ENCODE measurements around the gene NAT9.

NAT9 gene

GRCh38 chr17:74812109-74813009, 36.2 kb upstream of the NAT9 start:
- DNase-seq: no peak

GRCh38 chr17:74810699-74811485, 34.7 kb upstream of the NAT9 start:
- no peak for TF ChIP-seq GATA1 (IDR thresholded peaks at IDR 0.05; ENCODE audit: low read depth, low read length)
- no peak for TF ChIP-seq POLR2A (IDR thresholded peaks at IDR 0.05; ENCODE audit: low read length)

More at GRCh38 chr17:74812109-74813009, 36.2 kb upstream of the NAT9 start:
- TF ChIP-seq GATA1 (IDR thresholded peaks at IDR 0.05; ENCODE audit: low read depth, low read length) (no peak), POLR2A (IDR thresholded peaks at IDR 0.05; ENCODE audit: low read length) (no peak)

DNA sequence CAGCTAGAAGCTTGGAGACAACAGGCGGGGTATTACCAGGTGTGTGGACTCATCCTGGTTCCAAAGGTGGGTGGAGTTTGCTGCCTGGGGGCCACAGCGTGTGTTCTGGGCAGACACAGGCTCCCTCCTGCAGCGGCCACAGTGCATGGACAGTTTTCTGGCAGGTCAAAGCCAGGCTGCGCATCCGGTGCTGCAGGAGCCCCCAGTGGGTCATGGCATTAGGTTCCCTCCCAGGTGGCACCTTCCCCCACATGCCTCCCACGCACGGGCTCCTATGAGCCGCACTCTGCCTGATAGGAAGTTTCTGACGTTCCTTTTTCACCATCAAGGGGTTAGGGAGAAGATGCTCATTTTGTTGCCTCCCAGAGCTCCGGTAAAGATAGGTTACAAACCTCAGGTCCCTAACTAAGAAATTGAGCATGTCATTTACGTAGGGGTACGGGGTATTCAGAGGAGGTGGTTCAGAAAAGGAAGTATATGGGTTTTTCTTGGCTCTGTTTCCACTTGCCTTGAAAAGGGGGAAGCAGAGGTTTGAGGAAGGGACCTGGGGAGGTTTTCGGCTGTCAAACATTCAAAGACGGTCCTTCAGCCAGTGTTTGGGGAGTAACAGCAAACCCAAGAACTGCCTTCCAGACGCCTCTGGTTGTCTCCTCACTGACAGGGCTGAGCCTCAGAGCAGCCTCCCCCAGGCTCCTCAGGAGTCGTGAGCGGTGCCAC, 32.7 kb upstream of the NAT9 start:
- DNase-seq: no peak
- TF ChIP-seq GATA1 (IDR thresholded peaks at IDR 0.05; ENCODE audit: low read depth, low read length) (no peak), POLR2A (IDR thresholded peaks at IDR 0.05; ENCODE audit: low read length) (no peak)

More at GRCh38 chr17:74810699-74811485, 34.7 kb upstream of the NAT9 start:
- no peak for DNase-seq

- TF ChIP-seq GATA1 (IDR thresholded peaks at IDR 0.05; ENCODE audit: low read depth, low read length): no peak
- no peak for TF ChIP-seq POLR2A (IDR thresholded peaks at IDR 0.05; ENCODE audit: low read length)
- no peak for DNase-seq
Measured at GRCh38 chr17:74807925-74808324, 31.8 kb upstream of the NAT9 start.

GRCh38 chr17:74807441-74807840, 31.3 kb upstream of the NAT9 start:
- TF ChIP-seq GATA1 (IDR thresholded peaks at IDR 0.05; ENCODE audit: low read depth, low read length): no peak
- TF ChIP-seq POLR2A (IDR thresholded peaks at IDR 0.05; ENCODE audit: low read length): no peak

DNA sequence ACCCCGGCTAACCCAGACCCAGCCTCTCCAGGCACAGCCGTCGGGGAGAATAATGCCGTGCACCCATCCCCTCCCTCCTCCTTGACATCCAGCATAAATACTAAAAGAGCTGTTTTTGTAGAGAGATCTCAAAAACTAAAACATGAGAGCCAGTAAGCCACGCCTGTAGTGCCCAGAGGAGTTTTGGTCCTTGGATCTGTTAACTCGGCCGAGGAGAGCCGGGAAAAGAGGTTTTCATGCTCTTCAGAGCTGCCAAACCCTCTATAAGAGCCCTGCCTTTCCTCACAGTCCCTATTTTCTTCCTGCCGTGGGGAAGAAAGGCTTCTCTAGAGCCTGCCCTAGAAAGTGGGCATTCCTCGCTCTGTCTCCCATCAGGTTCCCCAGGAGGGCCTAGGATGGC, 30.2 kb upstream of the NAT9 start:
- TF ChIP-seq GATA1 (IDR thresholded peaks at IDR 0.05; ENCODE audit: low read depth, low read length): no peak
- no peak for TF ChIP-seq POLR2A (IDR thresholded peaks at IDR 0.05; ENCODE audit: low read length)
- no peak for DNase-seq

More at GRCh38 chr17:74807441-74807840, 31.3 kb upstream of the NAT9 start:
- no peak for DNase-seq

- no peak for TF ChIP-seq GATA1 (IDR thresholded peaks at IDR 0.05; ENCODE audit: low read depth, low read length)
- no peak for TF ChIP-seq POLR2A (IDR thresholded peaks at IDR 0.05; ENCODE audit: low read length)
- DNase-seq: no peak
Measured at GRCh38 chr17:74805591-74805991, 29.4 kb upstream of the NAT9 start.

GRCh38 chr17:74804683-74805082, 28.5 kb upstream of the NAT9 start:
- no peak for DNase-seq
- no peak for TF ChIP-seq GATA1 (IDR thresholded peaks at IDR 0.05; ENCODE audit: low read depth, low read length)
- TF ChIP-seq POLR2A (IDR thresholded peaks at IDR 0.05; ENCODE audit: low read length): no peak

- no peak for DNase-seq
- TF ChIP-seq POLR2A (IDR thresholded peaks at IDR 0.05; ENCODE audit: low read length): no peak
- no peak for TF ChIP-seq GATA1 (IDR thresholded peaks at IDR 0.05; ENCODE audit: low read depth, low read length)
Measured at GRCh38 chr17:74803971-74804370, 27.8 kb upstream of the NAT9 start.

DNA sequence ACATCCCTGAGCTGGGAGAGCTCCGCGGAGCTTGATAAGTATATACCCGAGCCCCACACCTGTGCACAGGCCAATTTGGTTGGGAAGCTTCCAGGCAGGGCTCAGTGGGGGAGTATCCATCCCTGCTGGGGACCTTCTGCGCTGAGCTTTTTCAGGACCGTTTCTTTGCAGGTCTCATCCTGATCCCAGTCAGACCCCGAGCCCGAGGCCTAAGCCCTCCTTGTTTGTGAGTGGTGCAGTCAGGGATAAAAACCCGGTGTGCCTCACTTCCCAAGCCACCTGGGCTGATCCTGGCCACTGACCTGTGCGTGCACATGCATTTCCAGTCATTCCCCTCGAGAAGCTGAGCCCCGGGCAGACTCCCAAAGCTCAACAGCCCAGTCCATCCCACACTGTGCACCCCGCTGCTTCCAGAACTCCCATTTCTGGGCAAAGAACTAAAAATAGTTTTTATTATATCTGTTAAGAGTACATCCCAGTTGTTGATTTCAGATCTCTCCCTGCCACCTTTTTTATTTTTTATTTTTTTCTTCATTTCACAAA, 27.3 kb upstream of the NAT9 start:
- DNase-seq: no peak
- TF ChIP-seq GATA1 (IDR thresholded peaks at IDR 0.05; ENCODE audit: low read depth, low read length) (no peak), POLR2A (IDR thresholded peaks at IDR 0.05; ENCODE audit: low read length) (no peak)

- DNase-seq: no peak
- TF ChIP-seq GATA1 (IDR thresholded peaks at IDR 0.05; ENCODE audit: low read depth, low read length) (no peak), POLR2A (IDR thresholded peaks at IDR 0.05; ENCODE audit: low read length) (no peak)
Measured at GRCh38 chr17:74801896-74802295, 25.8 kb upstream of the NAT9 start.

DNA sequence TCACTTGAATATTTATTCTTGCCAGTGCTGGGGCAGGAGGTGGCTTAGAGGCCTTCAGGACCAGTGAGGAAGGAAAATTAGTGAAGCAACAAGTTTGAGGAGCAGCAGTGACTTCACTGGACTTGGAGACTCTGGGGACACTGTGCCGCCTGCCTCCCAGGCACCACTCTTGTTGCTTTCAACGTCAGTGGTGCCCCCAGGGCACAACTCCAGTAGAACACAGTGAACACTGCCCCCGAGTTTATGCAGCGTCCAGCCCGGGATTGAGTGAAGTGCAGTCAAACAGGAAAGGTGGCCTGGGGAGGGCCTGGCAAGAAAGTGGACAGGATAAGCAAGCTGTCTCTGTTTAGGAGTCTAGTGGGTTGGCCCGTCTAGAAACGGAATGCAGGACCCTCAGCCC, 24.4 kb upstream of the NAT9 start:
- TF ChIP-seq POLR2A (IDR thresholded peaks at IDR 0.05; ENCODE audit: low read length) (no peak), GATA1 (IDR thresholded peaks at IDR 0.05; ENCODE audit: low read depth, low read length) (no peak)
- DNase-seq: no peak

GRCh38 chr17:74799097-74799496, 23.0 kb upstream of the NAT9 start:
- no peak for TF ChIP-seq POLR2A (IDR thresholded peaks at IDR 0.05; ENCODE audit: low read length)
- no peak for TF ChIP-seq GATA1 (IDR thresholded peaks at IDR 0.05; ENCODE audit: low read depth, low read length)
- DNase-seq: no peak
